OCI-LY1 (cell line): Measurements from ENCODE around the gene PER1.

ENCODE experiments used
- H2AFZ ChIP-seq: fragments of 200-600 bp; sonication (generic), shearing (Covaris generic); 2 replicates; pipeline ENCODE4 v1.6.0; 2014; ENCODE audit warnings: antibody characterized with exemption, mild to moderate bottlenecking, low read length
- H3F3A ChIP-seq: fragments of 200-600 bp; sonication (generic), shearing (Covaris generic); 2 replicates; pipeline ENCODE4 v1.6.0; 2014; ENCODE audit warnings: mild to moderate bottlenecking, antibody characterized with exemption, low read length, moderate library complexity; ENCODE audit not compliant: insufficient read depth
- H3K27ac ChIP-seq: fragments of 200-600 bp; sonication (generic); 2 replicates; pipeline ENCODE4 v1.5.1; 2014; ENCODE audit warnings: low read length, mixed run types, mild to moderate bottlenecking, low read depth; ENCODE audit not compliant: poor library complexity, severe bottlenecking
- H3K27me3 ChIP-seq: fragments of 200-600 bp; sonication (generic); 2 replicates; pipeline ENCODE4 v1.6.0; 2014; ENCODE audit warnings: antibody characterized with exemption, mild to moderate bottlenecking, low read length, moderate library complexity; ENCODE audit not compliant: insufficient read depth
- H3K36me3 ChIP-seq: fragments of 200-600 bp; sonication (generic); 2 replicates; pipeline ENCODE4 v1.6.1; 2014; ENCODE audit warnings: mild to moderate bottlenecking, antibody characterized with exemption, low read length, moderate library complexity, mixed read lengths; ENCODE audit not compliant: insufficient read depth
- H3K4me1 ChIP-seq: fragments of 200-600 bp; sonication (generic); 2 replicates; pipeline ENCODE4 v1.5.1; 2014; ENCODE audit warnings: mild to moderate bottlenecking, low read length, moderate library complexity; ENCODE audit not compliant: insufficient read depth, severe bottlenecking
- H3K4me2 ChIP-seq: fragments of 200-600 bp; sonication (generic), shearing (Covaris generic); 2 replicates; pipeline ENCODE4 v1.6.1; 2014; ENCODE audit warnings: low read length
- H3K4me3 ChIP-seq: fragments of 200-600 bp; sonication (generic); 2 replicates; pipeline ENCODE4 v1.5.1; 2014; ENCODE audit warnings: low read length, low read depth, mild to moderate bottlenecking, mixed read lengths; ENCODE audit not compliant: poor library complexity, severe bottlenecking
- H3K79me2 ChIP-seq: fragments of 200-600 bp; shearing (Covaris generic); 2 replicates; pipeline ENCODE4 v1.6.1; 2016; ENCODE audit warnings: mixed run types, low read length, mixed read lengths; ENCODE audit not compliant: insufficient read depth
- H3K9ac ChIP-seq: fragments of 200-600 bp; sonication (generic), shearing (Covaris generic); 2 replicates; pipeline ENCODE4 v1.6.1; 2014; ENCODE audit warnings: mild to moderate bottlenecking, low read length, mixed read lengths
- H3K9me2 ChIP-seq: fragments of 200-600 bp; sonication (generic), shearing (Covaris generic); 2 replicates; pipeline ENCODE4 v1.6.1; 2014; ENCODE audit warnings: low read depth, mild to moderate bottlenecking, low read length, mixed read lengths
- H3K9me3 ChIP-seq: fragments of 200-600 bp; shearing (Covaris generic); 2 replicates; pipeline ENCODE4 v1.6.1; 2014; ENCODE audit warnings: low read length, mixed read lengths
- H4K20me1 ChIP-seq: fragments of 200-600 bp; sonication (generic), shearing (Covaris generic); 2 replicates; pipeline ENCODE4 v1.6.0; 2016; ENCODE audit warnings: mild to moderate bottlenecking, low read length; ENCODE audit not compliant: insufficient read depth
- CTCF ChIP-seq: fragments of 200-600 bp; sonication (generic), shearing (Covaris generic); IDR thresholded peaks from 2 replicates; pipeline ENCODE4 v1.5.1; 2017; ENCODE audit warnings: mild to moderate bottlenecking, antibody characterized with exemption, low read length, moderate library complexity, mixed read lengths
- EZH2 ChIP-seq: fragments of 200-600 bp; sonication (generic), shearing (Covaris generic); IDR thresholded peaks from 2 replicates; pipeline ENCODE4 v1.8.0; 2017; ENCODE audit warnings: borderline replicate concordance, mixed run types, mild to moderate bottlenecking, antibody characterized with exemption, low read length, moderate library complexity, mixed read lengths

PER1 gene

GRCh38 chr17:8116776-8117175, 35.4 kb downstream of the PER1 start:
- H3K79me2 ChIP-seq: no peaks in the 10 kb centered on the region
- no peak overlapping the region for H3K4me3 ChIP-seq
- H3F3A ChIP-seq: peaks cover 6% of the 10 kb centered on the region; the same call in 1 of the 2 replicates
- no peaks in the 10 kb centered on the region for H3K9me3 ChIP-seq
- peaks cover 28% of the 10 kb centered on the region for H3K4me1 ChIP-seq
- H3K36me3 ChIP-seq: no peaks in the 10 kb centered on the region
- H3K27me3 ChIP-seq: peaks cover 7% of the 10 kb centered on the region; the same call in 1 of the 2 replicates
- no peak overlapping the region for H3K9ac ChIP-seq
- H3K9me2 ChIP-seq: no peaks in the 10 kb centered on the region
- H3K4me2 ChIP-seq: no peak overlapping the region
- TF ChIP-seq CTCF (no peak), EZH2 (no peak)
- no peak overlapping the region for H2AFZ ChIP-seq
- no peak overlapping the region for H3K27ac ChIP-seq
- H4K20me1 ChIP-seq: no peaks in the 10 kb centered on the region

- no peaks in the 10 kb centered on the region for H3K79me2 ChIP-seq
- H3F3A ChIP-seq: no peaks in the 10 kb centered on the region
- H3K27ac ChIP-seq: no peak overlapping the region
- H3K4me2 ChIP-seq: no peak overlapping the region
- H3K9ac ChIP-seq: no peak overlapping the region
- H3K9me3 ChIP-seq: no peaks in the 10 kb centered on the region
- H3K9me2 ChIP-seq: no peaks in the 10 kb centered on the region
- H3K4me1 ChIP-seq: peaks cover 6% of the 10 kb centered on the region
- TF ChIP-seq CTCF (no peak), EZH2 (no peak)
- H4K20me1 ChIP-seq: no peaks in the 10 kb centered on the region
- H2AFZ ChIP-seq: no peak overlapping the region
- H3K27me3 ChIP-seq: no peaks in the 10 kb centered on the region; the same call in none of the 2 replicates
- H3K36me3 ChIP-seq: no peaks in the 10 kb centered on the region
- H3K4me3 ChIP-seq: no peak overlapping the region
These were observed 41.3 kb downstream of the PER1 start for GRCh38 chr17:8110907-8111306.

GRCh38 chr17:8110456-8110804, 41.8 kb downstream of the PER1 start:
- Histone ChIP-seq H3K4me1 (peaks cover 6% of the 10 kb centered on the region), H3K9me2 (no peaks in the 10 kb centered on the region), H3F3A (no peaks in the 10 kb centered on the region), H3K9ac (no peak overlapping the region), H3K4me2 (peak overlapping the region; percentile 82), H3K27ac (no peak overlapping the region), H3K79me2 (no peaks in the 10 kb centered on the region), H3K27me3 (no peaks in the 10 kb centered on the region; the same call in none of the 2 replicates), H3K4me3 (peak overlapping the region; percentile 57), H2AFZ (no peak overlapping the region), H4K20me1 (no peaks in the 10 kb centered on the region), H3K9me3 (no peaks in the 10 kb centered on the region), H3K36me3 (no peaks in the 10 kb centered on the region)
- TF ChIP-seq CTCF: no peak
- TF ChIP-seq EZH2: no peak
